B cell (primary cell): Measurements from ENCODE around the gene GMPPB. TPM values are rescaled to one million over a fixed set of nuclear protein-coding genes. Genes with fewer than 3 reads are reported as not detected.

Experiments
- ATAC-seq: fragments of 200-7000 bp; cut with Tn5 transposase; one replicate; pipeline ENCODE4 v1.10.0; 2021; ENCODE audit warnings: low read depth, mild to moderate bottlenecking, moderate number of reproducible peaks, moderate library complexity
- CTCF ChIA-PET: fragments of 350-600 bp; sonication (Branson Sonifier 250); formaldehyde crosslinking; loops from one replicate; lab custom pipeline; 2021; ENCODE audit warnings: antibody characterized with exemption, inconsistent platforms; lab: Charles Lee
- POLR2A ChIA-PET: fragments of 350-600 bp; sonication (Branson Sonifier 250); formaldehyde crosslinking; loops from one replicate; lab custom pipeline; 2021; ENCODE audit warnings: antibody characterized with exemption; lab: Charles Lee
- DNase-seq: peaks from one replicate; pipeline ENCODE4 v3.0.0; 2013
- H2AFZ ChIP-seq: 2 replicates; pipeline ENCODE4 v1.6.1; 2012; ENCODE audit warnings: mild to moderate bottlenecking, low read depth, low read length; ENCODE audit not compliant: insufficient read depth, poor library complexity, severe bottlenecking
- H3K27ac ChIP-seq, 2 donors: 1 replicate in 1 of 2; 2 replicates in 1 of 2; pipeline ENCODE4 v1.5.1; 2012 to 2013; ENCODE audit warnings: low read length in 2 of 2, mild to moderate bottlenecking in 2 of 2, moderate library complexity in 1 of 2
- H3K27me3 ChIP-seq, 4 experiments: fragments of 200-600 bp in 1 of 4; sonication (generic) in 1 of 4; replicated peaks in 1 of 4; 1 replicate in 2 of 4; 2 replicates in 2 of 4; pipeline versions ENCODE4 v1.6.1 to v1.7.0; 2013 to 2016; ENCODE audit warnings: low read length in 3 of 4, mild to moderate bottlenecking in 2 of 4, mixed read lengths in 1 of 4, moderate library complexity in 1 of 4; ENCODE audit not compliant: insufficient read depth in 4 of 4, control insufficient read depth in 3 of 4; ENCODE audit errors: control extremely low read depth in 1 of 4
- H3K36me3 ChIP-seq, 2 experiments: replicated peaks in 1 of 2; 1 replicate in 1 of 2; 2 replicates in 1 of 2; pipeline versions ENCODE4 v1.6.1 to v1.7.1; 2013; ENCODE audit warnings: low read length in 1 of 2; ENCODE audit not compliant: insufficient read depth in 2 of 2, control insufficient read depth in 1 of 2; ENCODE audit errors: control extremely low read depth in 1 of 2, extremely low read depth in 1 of 2
- H3K4me1 ChIP-seq, 2 donors: fragments of 200-600 bp in 1 of 2; sonication (generic) in 1 of 2; 1 replicate in 1 of 2; 2 replicates in 1 of 2; pipeline versions ENCODE4 v1.5.1 to v1.6.1; 2013 to 2017; ENCODE audit warnings: low read length in 2 of 2; ENCODE audit not compliant: control insufficient read depth in 2 of 2, insufficient read depth in 2 of 2
- H3K4me2 ChIP-seq: replicated peaks from 2 replicates; pipeline ENCODE3; 2012; ENCODE audit warnings: mild to moderate bottlenecking, low read depth, low read length; ENCODE audit not compliant: poor library complexity, severe bottlenecking
- H3K4me3 ChIP-seq, 5 experiments: fragments of 200-600 bp in 1 of 5; sonication (generic) in 1 of 5; 1 replicate in 3 of 5; 2 replicates in 2 of 5; pipeline versions ENCODE4 v1.5.1 to v1.7.0; 2011 to 2016; ENCODE audit warnings: low read length in 4 of 5, mild to moderate bottlenecking in 4 of 5, low read depth in 2 of 5, control low read depth in 1 of 5, moderate library complexity in 1 of 5; ENCODE audit not compliant: insufficient read depth in 1 of 5; ENCODE audit errors: control extremely low read depth in 1 of 5, extremely low read depth in 1 of 5
- H3K79me2 ChIP-seq: fragments of 200-600 bp; sonication (generic); one replicate; pipeline ENCODE4 v1.6.0; 2016; ENCODE audit warnings: low read length; ENCODE audit not compliant: control insufficient read depth, insufficient read depth
- H3K9ac ChIP-seq: fragments of 200-600 bp; sonication (generic); 2 replicates; pipeline ENCODE4 v1.6.1; 2017; ENCODE audit warnings: mild to moderate bottlenecking, low read length, moderate library complexity
- H3K9me3 ChIP-seq, 3 donors: one replicate each; pipeline versions ENCODE4 v1.6.1 to v1.7.1; 2013; ENCODE audit warnings: low read length in 2 of 3; ENCODE audit not compliant: control insufficient read depth in 2 of 3, insufficient read depth in 1 of 3; ENCODE audit errors: control extremely low read depth in 1 of 3
- H4K20me1 ChIP-seq: 2 replicates; pipeline ENCODE4 v1.6.0; 2012; ENCODE audit warnings: mild to moderate bottlenecking, low read length; ENCODE audit not compliant: insufficient read depth, control insufficient read depth, poor library complexity, severe bottlenecking
- H3K27ac Mint-ChIP-seq: one replicate; pipeline ENCODE4 v1.8.0; 2021; ENCODE audit warnings: mixed read lengths
- H3K27me3 Mint-ChIP-seq: one replicate; pipeline ENCODE4 v1.8.0; 2021; ENCODE audit warnings: mixed read lengths
- H3K4me1 Mint-ChIP-seq: one replicate; pipeline ENCODE4 v1.8.0; 2021; ENCODE audit warnings: mixed read lengths
- H3K4me3 Mint-ChIP-seq: one replicate; pipeline ENCODE4 v1.8.0; 2021; ENCODE audit warnings: mixed read lengths
- H3K9me3 Mint-ChIP-seq: one replicate; pipeline ENCODE4 v1.8.0; 2022; ENCODE audit warnings: mixed read lengths; ENCODE audit not compliant: insufficient read depth
- CTCF ChIP-seq: fragments of 200-600 bp; IDR thresholded peaks from one replicate; pipeline ENCODE4 v1.8.0; 2022; ENCODE audit warnings: antibody characterized with exemption, mild to moderate bottlenecking
- EZH2 ChIP-seq: IDR thresholded peaks from 2 replicates; pipeline ENCODE4 v1.6.1; 2012; ENCODE audit warnings: borderline replicate concordance, low read depth, mild to moderate bottlenecking, moderate library complexity, low read length; ENCODE audit not compliant: insufficient read depth, poor library complexity, severe bottlenecking
- WGBS: methylation state at CpG from one replicate; pipeline ENCODE4 v1.1.5; 2013; ENCODE audit warnings: missing lambda C conversion rate; ENCODE audit not compliant: insufficient coverage; 5-methylcytosine and 5-hydroxymethylcytosine counted together
- intact Hi-C: fragments of 100-400 bp; cut with micrococcal nuclease; formaldehyde crosslinking; loops from one replicate; pipeline ENCODE4 v1.10.0; 2022
- polyA plus RNA-seq: library from polyadenylated mRNA; depleted of rRNA; stranded (reverse); fragments of >200 nt; gene quantifications from 2 replicates; pipeline ENCODE4 v1.2.3, GENCODE V29; 2012
- total RNA-seq, 2 donors: library from RNA; stranded (reverse); fragments of 120-200 nt in 1 of 2; gene quantifications; 1 replicate in 1 of 2; 2 replicates in 1 of 2; pipeline versions ENCODE4 v1.2.3 to v1.2.4, GENCODE V29; 2013 to 2022

Gene GMPPB
- total and polyA plus RNA-seq, 2 donors (not counting 1 experiment from before 2014, with no cell fraction given), result 31.4 to 32.5 TPM

DNA sequence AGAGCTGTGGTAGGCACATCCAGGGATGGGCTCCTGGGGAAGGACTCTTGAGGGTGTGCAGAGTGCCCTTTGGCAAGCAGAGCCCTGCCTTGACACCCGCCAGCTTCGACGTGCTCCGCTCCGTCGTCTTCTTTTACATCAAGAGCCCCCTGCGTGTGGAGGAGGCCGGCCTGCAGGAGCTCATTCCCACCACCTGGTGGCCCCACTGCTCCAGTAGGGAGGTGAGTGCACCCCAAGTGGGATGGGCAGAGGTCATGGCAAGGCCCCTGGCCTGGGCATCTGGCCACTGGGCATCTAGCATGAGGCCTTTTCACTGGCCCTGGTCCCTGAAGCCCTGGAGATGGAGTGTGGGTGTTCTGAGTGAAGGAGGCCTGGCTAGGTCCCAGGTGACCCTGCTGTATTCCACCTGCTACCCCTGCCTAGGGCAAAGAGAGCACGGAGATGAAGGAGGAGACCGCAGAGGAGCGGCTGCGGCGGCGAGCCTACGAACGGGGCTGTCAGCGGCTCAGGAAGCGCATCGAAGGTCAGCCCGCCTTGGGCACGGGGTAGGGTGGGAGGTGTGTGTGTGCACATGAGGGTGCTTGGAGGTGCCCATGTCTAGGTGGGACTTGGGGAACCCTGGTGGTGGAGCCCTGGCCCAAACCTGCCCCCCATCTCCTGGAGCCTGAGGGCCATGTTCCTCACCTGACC, 22.2 kb downstream of the GMPPB start:
- Mint-ChIP-seq H3K27me3 (no peaks in the 10 kb centered on the region), H3K4me1 (peaks cover 4% of the 10 kb centered on the region), H3K27ac (no peak overlapping the region), H3K9me3 (no peaks in the 10 kb centered on the region), H3K4me3 (no peak overlapping the region)
- Histone ChIP-seq H3K9ac (no peak overlapping the region), H3K4me2 (no peak overlapping the region), H3K4me3 (no peak overlapping the region), H3K27me3 (no peaks in the 10 kb centered on the region), H4K20me1 (no peaks in the 10 kb centered on the region), H3K4me1 (no peaks in the 10 kb centered on the region), H3K9me3 (peaks cover 0 to 3% (median 0%) of the 10 kb centered on the region in 3 donors), H3K36me3 (peaks cover 0 to 52% of the 10 kb centered on the region in 2 experiments), H3K79me2 (no peaks in the 10 kb centered on the region), H2AFZ (no peak overlapping the region), H3K27ac (no peak overlapping the region)
- intact Hi-C loops, result no loop called here
- POLR2A ChIA-PET, result interaction anchor here (0.6 kb wide), 1 partner anchor 17 kb away, joined by 3 read pairs; no protein-coding TSS in a partner anchor
- TF ChIP-seq EZH2, result no peak
- peak; percentile 26 for TF ChIP-seq CTCF
- no peak for ATAC-seq
- 91% methylated on average over 14 of the region's 21 CpGs for WGBS
- no peak for DNase-seq
- CTCF ChIA-PET, result interaction anchor here (0.6 to 5.0 kb wide), 6 partner anchors 20 to 223 kb away, joined by 3 to 40 read pairs (median 3); no protein-coding TSS in a partner anchor

DNA sequence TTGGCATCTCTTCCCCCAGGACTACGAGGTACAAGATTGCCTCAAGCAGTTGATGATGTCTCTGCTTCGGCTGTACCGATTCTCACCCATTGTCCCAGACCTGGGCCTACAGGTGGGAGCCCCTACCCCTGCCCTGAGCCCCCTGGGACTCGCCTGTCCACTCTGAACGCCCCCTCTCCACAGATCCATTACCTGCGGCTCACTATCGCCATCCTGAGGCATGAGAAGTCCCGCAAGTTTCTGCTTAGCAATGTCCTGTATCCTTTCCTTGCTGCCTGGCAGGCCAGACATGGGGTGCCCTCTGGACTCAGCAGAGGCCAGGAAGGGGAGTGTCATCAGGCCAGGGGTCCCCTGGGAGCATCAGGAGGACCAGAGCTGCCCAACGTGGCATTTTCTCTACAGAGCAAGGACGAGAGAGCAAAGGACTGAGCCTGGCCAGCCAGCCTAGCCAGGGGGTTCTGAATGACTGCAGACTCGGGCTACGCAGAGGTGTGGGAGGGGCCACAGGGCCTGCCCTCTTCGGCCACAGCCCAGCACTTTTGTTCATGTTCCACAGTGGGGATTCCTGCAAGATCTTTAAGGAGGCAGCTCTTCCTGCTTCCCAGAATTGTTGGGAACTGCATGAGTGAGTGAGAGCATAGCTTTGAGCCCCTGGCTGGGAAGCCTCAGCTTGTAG, 23.2 kb downstream of the GMPPB start:
- no peak for DNase-seq
- no peaks in the 10 kb centered on the region for H3K79me2 ChIP-seq
- POLR2A ChIA-PET, result no interaction called here
- H3K36me3 ChIP-seq, result peaks cover 0 to 44% of the 10 kb centered on the region in 2 experiments
- peaks cover 0 to 3% (median 0%) of the 10 kb centered on the region in 3 donors for H3K9me3 ChIP-seq
- H2AFZ ChIP-seq, result no peak overlapping the region
- no peak overlapping the region for H3K27ac ChIP-seq
- Mint-ChIP-seq H3K9me3 (no peaks in the 10 kb centered on the region), H3K27me3 (no peaks in the 10 kb centered on the region), H3K4me3 (no peak overlapping the region), H3K27ac (no peak overlapping the region), H3K4me1 (peaks cover 4% of the 10 kb centered on the region)
- H3K27me3 ChIP-seq, result no peaks in the 10 kb centered on the region
- no peaks in the 10 kb centered on the region for H4K20me1 ChIP-seq
- no peak overlapping the region for H3K4me3 ChIP-seq
- 91% methylated on average over 13 of the region's 13 CpGs for WGBS
- H3K4me2 ChIP-seq, result no peak overlapping the region
- no peak overlapping the region for H3K9ac ChIP-seq
- H3K4me1 ChIP-seq, result no peaks in the 10 kb centered on the region
- no peak for TF ChIP-seq EZH2
- TF ChIP-seq CTCF, result no peak
- intact Hi-C loops, result no loop called here
- CTCF ChIA-PET, result interaction anchor here (1.0 to 5.0 kb wide), 4 partner anchors 21 to 161 kb away, joined by 3 to 40 read pairs (median 6); no protein-coding TSS in a partner anchor
- no peak for ATAC-seq
